GM21576 (cell line): ENCODE results near the gene OR11A1.

ENCODE experiments used
- ATAC-seq: cut with Tn5 transposase; IDR thresholded peaks from one replicate; pipeline ENCODE4 v1.9.1; 2021; ENCODE audit warnings: mild to moderate bottlenecking, moderate library complexity; ENCODE audit not compliant: unreplicated experiment

The OR11A1 gene

GRCh38 chr6:29456971-29457370, at the start of gene OR11A1, which contains the start of gene OR2H1:
Gene OR11A1 (minus strand): TSS chr6:29457071. CDS start chr6:29427641, 29,430 bp downstream.
Gene OR2H1 (plus strand): TSS chr6:29457155. CDS start chr6:29461770, 4,615 bp downstream.
- ATAC-seq = no peak

GRCh38 chr6:29506446-29507067, 49.7 kb upstream of the OR11A1 start:
- no peak for ATAC-seq

GRCh38 chr6:29505808-29506207, 48.9 kb upstream of the OR11A1 start:
- no peak for ATAC-seq

- no peak for ATAC-seq
These were observed 48.1 kb upstream of the OR11A1 start for GRCh38 chr6:29504961-29505360.

GRCh38 chr6:29502597-29502996, 45.7 kb upstream of the OR11A1 start:
- ATAC-seq = no peak

GRCh38 chr6:29502181-29502580, 45.3 kb upstream of the OR11A1 start:
- ATAC-seq = no peak

- no peak for ATAC-seq
These were observed 44.2 kb upstream of the OR11A1 start for GRCh38 chr6:29501106-29501505.

GRCh38 chr6:29500594-29500993, 43.7 kb upstream of the OR11A1 start:
- ATAC-seq = no peak

GRCh38 chr6:29499704-29500103, 42.8 kb upstream of the OR11A1 start:
- no peak for ATAC-seq

GRCh38 chr6:29496961-29497360, 40.1 kb upstream of the OR11A1 start:
- ATAC-seq = no peak

GRCh38 chr6:29495571-29495970, 38.7 kb upstream of the OR11A1 start:
- ATAC-seq = no peak

GRCh38 chr6:29494131-29494530, 37.3 kb upstream of the OR11A1 start:
- no peak for ATAC-seq

GRCh38 chr6:29493261-29493660, 36.4 kb upstream of the OR11A1 start:
- ATAC-seq = no peak

- ATAC-seq = no peak
These were observed 34.7 kb upstream of the OR11A1 start for GRCh38 chr6:29491574-29491973.

- no peak for ATAC-seq
These were observed 33.7 kb upstream of the OR11A1 start for GRCh38 chr6:29490552-29490951.

- no peak for ATAC-seq
These were observed 33.2 kb upstream of the OR11A1 start for GRCh38 chr6:29490055-29490454.

GRCh38 chr6:29489286-29489685, 32.4 kb upstream of the OR11A1 start:
- no peak for ATAC-seq

- ATAC-seq = no peak
These were observed 32.0 kb upstream of the OR11A1 start for GRCh38 chr6:29488874-29489273.

GRCh38 chr6:29487660-29488059, 30.8 kb upstream of the OR11A1 start, which contains the start of gene MAS1L:
Gene MAS1L (minus strand): TSS chr6:29487956. CDS start chr6:29487902, 54 bp downstream.
- no peak for ATAC-seq

- ATAC-seq = no peak
These were observed 30.3 kb upstream of the OR11A1 start for GRCh38 chr6:29487131-29487530.

GRCh38 chr6:29486577-29486976, 29.7 kb upstream of the OR11A1 start:
- ATAC-seq = no peak

- no peak for ATAC-seq
These were observed 26.9 kb upstream of the OR11A1 start for GRCh38 chr6:29483735-29484134.

GRCh38 chr6:29483186-29483585, 26.3 kb upstream of the OR11A1 start:
- no peak for ATAC-seq
